Skeletal muscle cell (primary cell): ENCODE data around the gene B3GNT9.

Experiments used
- DNase-seq: peaks from one replicate; pipeline ENCODE4 v3.0.0-alpha.2; 2010; ENCODE audit warnings: low read depth
- H3K4me3 ChIP-seq: 2 replicates; pipeline ENCODE4 v1.5.1; 2011; ENCODE audit warnings: low read depth, mild to moderate bottlenecking, control low read depth, low read length, moderate library complexity

Gene B3GNT9

DNA sequence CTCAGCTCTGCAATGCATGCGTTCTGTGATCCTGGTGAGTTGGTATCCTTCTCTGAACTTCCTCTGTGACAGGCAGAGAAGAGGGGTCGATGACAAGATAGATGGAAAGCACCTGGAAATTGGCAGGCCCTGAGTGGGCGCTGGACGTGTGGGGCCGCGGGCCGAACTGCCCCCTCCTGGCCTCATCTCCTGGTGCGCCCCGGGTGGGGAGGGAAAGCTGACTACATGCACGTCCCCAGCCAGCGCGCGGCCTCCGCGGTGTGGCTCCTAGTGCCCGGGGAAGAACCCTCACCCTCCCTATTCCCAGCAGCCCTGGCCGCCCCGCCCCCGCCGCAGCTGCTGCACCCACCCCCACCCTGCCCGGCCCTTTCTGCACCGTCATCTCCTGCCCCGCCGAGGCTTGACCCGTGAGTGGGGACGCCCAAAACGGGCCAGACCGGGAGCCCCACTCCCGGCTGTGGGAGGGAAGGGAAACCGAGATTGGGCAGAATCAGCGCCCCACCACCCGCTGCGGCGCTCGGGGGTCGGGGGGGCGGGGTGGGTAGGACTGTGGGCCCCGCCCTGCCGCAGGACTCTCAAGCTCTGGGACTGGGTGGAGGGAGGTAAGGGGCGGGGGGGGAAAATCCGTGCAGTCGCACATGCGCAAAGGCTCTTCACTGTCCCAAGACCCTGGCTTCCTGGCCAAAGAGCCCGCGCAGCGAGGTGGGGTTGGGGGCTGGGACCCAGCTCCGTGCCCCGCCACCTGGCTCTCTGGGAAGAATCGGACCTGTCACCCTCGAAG lies 19.6 kb upstream of the B3GNT9 start, which contains the start of gene NOL3:
NOL3 (plus strand) TSS at position 371 of the 781 bp plus-strand sequence.
- peak within 1 kb of the TSS; percentile 43 for H3K4me3 ChIP-seq
- DNase-seq, result peak; percentile 78

DNA sequence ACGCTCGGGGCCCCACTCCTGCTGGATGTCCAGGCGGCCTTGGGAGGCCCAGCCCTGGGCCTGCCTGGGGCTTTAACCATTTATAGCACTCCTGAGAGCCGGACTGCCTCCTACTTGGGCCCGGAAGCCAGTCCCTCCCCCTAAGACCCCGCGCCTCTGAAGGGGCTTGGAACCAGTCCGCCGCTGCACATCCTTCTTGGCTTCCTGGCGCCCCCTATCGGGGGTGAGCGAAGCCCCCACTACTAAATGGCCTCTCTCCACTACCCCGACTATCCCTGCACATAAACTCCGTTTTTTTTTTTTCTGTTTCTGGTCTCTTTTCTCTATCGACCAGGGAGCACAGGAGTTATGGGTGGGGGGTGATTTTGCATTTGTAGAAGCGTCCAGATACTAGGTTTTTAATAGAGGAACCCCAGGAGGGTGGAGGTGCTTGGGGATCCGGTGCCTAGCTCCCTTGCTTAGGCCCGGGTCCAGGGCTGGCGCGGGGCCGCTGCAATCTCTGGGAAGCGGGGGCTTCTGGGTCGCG lies 18.9 kb upstream of the B3GNT9 start:
- no peak for DNase-seq
- H3K4me3 ChIP-seq, result peak overlapping the region; percentile 30

DNA sequence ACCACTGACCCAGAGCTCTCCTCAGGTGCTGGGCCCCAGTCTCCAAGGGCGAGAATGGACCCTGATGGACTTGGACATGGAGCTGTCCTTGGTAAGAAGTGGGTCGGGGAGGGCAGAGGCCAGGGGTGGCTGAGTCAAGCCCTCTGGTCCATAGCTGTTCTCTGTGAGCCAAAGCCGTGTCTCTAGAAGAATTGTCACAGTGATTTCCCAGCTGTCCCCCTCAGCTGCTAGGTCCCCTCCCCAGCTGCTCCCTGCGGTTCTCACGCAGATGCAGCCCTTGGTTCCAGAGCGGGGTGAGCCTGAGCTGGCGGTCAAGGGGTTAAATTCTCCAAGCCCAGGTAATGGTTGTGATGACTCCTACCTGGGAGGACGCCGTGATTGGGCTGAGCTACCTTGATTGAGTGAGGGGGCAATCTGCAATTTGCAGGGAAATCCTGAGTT lies 18.2 kb upstream of the B3GNT9 start:
- H3K4me3 ChIP-seq, result no peak overlapping the region
- DNase-seq, result no peak

GRCh38 chr16:67167588-67167987 lies 16.8 kb upstream of the B3GNT9 start:
- H3K4me3 ChIP-seq, result no peak overlapping the region
- DNase-seq, result no peak

DNA sequence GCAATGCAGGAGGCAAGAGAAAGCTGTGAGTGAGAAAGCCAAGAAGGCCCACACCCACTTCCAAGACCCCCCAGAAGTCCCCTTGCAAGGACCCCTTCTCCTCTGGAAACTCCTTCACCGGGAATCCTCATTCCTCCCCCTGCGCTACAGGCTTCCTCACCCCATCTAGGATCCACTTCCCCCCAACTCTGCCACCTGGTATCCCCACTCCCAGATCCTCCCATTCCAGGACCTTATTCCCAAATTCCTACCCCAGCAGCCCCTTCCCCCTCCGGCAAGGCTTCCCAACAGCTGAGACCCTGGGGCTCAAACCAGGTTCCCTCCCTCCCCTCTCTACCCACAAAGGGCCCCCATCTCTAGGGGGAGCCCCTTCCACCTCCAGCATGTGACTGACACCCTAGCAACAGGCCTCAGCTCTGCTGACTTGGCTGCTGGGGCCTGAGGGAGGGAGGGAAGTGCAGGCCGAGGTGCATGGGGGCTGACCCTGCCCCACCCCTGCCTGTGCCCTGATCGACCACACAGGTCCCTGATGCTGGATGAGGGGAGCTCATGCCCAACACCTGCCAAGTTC lies 15.9 kb upstream of the B3GNT9 start:
- H3K4me3 ChIP-seq, result no peak overlapping the region
- no peak for DNase-seq

- no peak overlapping the region for H3K4me3 ChIP-seq
Observed at GRCh38 chr16:67166110-67166547, 15.3 kb upstream of the B3GNT9 start.

DNA sequence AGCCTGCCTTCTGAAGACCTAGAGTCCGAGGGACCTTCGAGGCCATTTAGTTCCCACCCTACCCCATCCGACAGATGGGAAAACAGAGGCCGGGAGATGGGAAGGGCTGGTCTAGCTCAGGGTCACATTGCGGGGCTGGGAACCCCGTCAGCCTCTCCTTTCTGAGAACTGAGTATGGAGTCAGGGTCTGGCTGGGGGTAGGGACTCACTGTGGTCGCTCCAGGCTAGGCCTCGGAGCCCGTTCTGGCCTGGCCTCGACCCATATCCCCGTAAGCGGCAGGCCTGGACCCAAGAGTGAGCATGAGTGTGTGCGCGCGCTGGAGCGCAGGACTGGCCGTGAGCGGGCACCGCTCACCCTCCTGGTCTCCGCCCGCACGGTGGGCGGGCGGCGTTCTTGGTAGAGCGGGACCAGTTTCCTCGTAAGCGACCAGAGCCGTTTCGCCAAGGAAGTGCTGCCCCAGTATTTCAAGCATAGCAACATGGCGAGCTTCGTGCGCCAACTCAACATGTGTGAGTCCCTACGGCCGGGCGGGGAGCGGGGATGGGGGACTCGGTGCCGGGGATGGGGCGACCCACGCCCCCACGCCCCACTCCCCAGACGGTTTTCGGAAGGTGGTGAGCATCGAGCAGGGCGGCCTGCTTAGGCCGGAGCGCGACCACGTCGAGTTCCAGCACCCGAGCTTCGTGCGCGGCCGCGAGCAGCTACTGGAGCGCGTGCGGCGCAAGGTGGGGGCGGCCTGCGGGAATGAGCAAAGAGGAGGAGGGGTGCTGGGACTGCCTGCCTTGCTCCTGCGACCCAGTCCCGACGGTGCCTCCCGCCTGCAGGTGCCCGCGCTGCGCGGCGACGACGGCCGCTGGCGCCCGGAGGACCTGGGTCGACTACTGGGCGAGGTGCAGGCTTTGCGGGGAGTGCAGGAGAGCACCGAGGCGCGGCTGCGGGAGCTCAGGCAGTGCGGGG lies 14.6 kb upstream of the B3GNT9 start:
- H3K4me3 ChIP-seq, result no peak overlapping the region
- DNase-seq, result no peak

More at GRCh38 chr16:67166110-67166547, 15.3 kb upstream of the B3GNT9 start:
- DNase-seq, result no peak

DNA sequence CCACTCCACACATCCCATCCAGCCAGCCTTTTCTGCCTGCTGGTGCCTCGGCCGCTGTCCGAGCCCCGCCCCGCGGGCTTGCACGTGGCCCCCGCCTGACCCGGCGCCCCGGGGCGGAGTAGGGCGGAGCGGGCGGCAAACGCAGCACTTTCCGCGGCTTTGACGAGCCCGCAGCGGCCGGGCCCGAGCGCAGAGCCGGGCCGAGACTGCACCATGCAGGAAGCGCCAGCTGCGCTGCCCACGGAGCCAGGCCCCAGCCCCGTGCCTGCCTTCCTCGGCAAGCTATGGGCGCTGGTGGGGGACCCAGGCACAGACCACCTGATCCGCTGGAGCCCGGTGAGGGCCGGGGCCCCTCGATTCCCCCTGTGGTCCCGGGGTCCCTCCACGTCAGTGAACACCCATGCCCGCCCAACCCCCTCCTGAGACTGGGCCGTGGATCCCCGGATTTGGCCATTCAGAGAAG lies 13.8 kb upstream of the B3GNT9 start, which contains the start of gene HSF4:
HSF4 (plus strand) TSS at position 147 of the 463 bp plus-strand sequence; CDS start at position 214, 67 bp downstream.
- DNase-seq, result no peak
- peak within 1 kb of the TSS; percentile 36 for H3K4me3 ChIP-seq

DNA sequence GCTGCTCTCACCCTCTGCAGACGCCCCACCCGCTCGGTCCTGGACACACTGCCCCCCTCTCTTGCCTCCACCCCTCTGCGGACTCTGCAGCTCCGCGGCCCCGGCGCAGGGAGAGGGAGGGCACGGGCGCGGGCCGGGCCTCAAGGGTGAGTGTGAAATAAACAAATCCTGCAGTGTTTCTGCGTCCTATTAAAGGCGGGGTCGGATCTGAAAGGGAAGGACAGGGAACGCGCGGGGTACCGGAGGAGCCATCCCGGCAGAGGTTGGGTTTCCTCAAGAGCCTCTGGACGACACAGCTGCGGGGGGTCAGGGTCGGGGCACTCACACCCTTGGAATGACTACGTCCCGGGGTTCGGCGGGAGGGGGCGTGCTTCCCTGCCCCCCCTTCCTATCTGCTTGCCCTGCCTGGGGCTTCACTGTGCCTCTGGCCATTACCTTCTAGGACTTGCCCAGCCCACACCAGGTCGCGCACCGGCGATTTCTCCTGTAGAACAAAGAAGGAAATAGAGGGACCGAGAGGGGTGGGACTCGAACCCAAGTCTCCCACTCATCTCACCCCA lies 13.3 kb upstream of the B3GNT9 start:
- DNase-seq, result no peak
- peak overlapping the region; percentile 36 for H3K4me3 ChIP-seq

DNA sequence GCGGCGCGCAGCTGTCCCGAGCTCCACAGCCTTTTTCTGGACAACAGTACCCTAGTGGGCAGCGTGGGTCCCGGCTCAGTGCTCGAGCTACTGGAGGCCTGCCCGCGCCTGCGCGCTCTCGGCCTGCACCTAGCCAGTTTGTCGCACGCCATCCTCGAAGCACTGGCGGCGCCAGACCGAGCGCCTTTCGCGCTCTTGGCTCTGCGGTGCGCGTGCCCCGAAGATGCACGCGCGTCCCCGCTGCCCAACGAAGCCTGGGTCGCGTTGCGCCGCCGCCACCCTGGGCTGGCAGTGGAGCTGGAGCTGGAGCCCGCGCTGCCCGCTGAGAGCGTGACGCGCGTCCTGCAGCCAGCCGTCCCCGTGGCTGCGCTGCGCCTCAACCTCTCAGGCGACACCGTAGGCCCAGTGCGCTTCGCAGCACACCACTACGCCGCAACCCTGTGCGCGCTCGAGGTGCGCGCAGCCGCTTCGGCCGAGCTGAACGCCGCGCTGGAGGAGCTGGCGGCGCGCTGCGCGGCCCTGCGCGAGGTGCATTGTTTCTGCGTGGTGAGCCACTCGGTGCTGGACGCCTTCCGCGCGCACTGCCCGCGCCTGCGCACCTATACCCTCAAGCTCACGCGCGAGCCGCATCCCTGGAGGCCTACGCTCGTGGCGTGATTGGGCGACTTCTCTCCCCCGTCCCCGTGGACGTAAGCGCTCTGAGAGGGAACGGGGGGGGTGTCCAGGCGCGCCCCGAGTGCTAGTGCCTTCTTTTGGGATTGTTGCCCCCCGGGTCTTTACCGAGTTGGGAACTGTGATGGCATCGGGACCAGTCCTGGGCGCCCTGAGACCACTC lies 12.6 kb upstream of the B3GNT9 start:
- H3K4me3 ChIP-seq, result peak overlapping the region; percentile 36
- no peak for DNase-seq

GRCh38 chr16:67162506-67163163 lies 11.8 kb upstream of the B3GNT9 start:
- no peak overlapping the region for H3K4me3 ChIP-seq
- no peak for DNase-seq

DNA sequence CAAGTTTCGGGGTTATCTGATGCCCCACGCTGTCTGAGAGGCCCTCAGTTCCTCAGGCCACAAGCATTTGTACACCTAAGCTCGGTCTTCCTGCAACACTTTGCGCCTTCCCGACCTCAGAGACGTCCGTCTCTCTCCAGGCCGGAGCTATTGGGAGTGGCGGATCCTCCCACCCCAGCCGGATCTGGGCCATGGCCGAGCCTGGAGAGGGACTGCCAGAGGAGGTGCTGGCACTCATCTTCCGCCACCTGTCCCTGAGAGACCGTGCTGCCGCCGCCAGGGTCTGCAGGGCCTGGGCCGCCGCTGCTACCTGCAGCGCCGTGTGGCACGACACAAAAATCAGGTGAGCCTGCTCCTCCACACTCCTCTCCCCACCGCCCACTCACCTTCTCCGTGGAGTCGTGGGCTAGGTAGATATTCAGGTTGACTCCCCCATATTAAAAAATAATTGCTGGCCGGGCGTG lies 10.8 kb upstream of the B3GNT9 start:
- DNase-seq, result no peak
- peak overlapping the region; percentile 66 for H3K4me3 ChIP-seq

GRCh38 chr16:67158637-67159600 lies 8.1 kb upstream of the B3GNT9 start:
- DNase-seq, result no peak
- H3K4me3 ChIP-seq, result peak overlapping the region; percentile 66

DNA sequence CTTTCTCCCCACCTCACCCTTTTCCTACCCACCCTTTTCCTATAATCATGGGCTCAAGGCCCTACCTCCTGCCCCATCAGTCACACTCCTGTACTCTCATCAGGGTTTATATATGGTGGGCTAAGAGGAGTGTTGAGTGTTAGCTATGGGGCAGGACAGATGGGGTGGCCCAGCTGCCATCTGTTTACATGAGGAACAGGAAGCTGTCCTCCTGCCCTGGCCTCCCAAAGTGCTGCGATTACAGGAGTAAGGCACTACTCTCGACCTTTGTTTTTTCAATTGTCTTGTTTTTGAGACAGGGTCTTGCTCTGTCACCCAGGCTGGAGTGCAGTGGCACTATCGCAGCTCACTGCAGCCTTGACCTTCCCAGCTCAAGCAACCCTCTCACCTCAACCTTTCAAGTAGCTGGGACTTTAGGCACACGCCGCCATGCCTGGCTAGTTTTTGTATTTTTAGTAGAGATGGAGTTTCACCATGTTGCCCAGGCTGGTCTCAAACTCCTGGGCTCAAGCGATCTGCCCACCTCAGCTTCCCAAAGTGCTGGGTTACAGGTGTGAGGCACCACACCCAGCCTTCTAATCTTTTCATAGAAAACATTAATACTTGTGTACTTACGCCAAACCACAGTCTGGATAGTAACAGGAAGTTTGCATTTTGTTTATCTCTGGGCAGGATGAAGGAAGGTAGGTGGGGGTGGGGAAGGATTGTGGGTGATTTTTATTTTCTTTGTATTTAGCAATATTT lies 7.3 kb upstream of the B3GNT9 start:
- no peak for DNase-seq
- H3K4me3 ChIP-seq, result no peak overlapping the region

GRCh38 chr16:67157106-67157748 lies 6.4 kb upstream of the B3GNT9 start:
- DNase-seq, result no peak
- no peak overlapping the region for H3K4me3 ChIP-seq
